NCI-H2196 treated with DMSO at 0.1 percent for 48 hours (cell line): ENCODE data around the gene CBX8.

Source experiments
- DNase-seq: peaks from one replicate; lab custom pipeline; 2025; ENCODE audit not compliant: unreplicated experiment; lab: John Stamatoyannopoulos, UW

CBX8 gene

DNA sequence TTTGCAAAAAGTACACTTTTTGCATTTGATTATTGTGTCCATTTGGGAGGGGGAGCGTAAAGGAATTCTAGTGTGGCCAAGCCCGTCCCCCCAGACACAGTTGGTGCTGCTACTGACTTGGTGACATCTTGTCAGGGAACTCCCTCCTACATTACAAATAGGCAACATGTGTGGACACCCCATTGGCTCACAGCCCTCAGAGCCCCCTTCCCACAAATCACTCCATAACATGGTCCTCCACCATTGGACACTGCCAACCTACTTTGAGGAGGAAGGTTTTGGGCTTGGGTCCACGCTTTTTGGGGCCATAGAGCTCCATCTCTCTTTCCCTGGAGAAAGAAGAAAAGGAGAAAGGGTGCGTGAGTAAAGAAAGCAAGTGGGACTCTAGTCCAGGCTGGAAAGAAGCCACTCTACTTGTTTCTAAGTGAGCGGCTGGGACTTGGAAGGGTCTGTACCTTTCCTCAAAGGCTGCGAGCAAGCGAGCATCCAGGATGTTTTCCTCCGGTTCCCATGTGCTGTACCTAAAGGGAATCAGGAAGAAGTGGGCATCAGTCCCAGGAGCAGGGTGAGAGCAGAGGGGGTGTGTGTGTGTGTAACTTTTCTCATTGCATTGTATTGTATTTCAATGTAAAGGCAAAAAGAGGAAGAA is 958 bp downstream of the CBX8 start:
- no peak for DNase-seq

- no peak for DNase-seq
These were observed 2.0 kb downstream of the CBX8 start for GRCh38 chr17:79794659-79795511.

DNA sequence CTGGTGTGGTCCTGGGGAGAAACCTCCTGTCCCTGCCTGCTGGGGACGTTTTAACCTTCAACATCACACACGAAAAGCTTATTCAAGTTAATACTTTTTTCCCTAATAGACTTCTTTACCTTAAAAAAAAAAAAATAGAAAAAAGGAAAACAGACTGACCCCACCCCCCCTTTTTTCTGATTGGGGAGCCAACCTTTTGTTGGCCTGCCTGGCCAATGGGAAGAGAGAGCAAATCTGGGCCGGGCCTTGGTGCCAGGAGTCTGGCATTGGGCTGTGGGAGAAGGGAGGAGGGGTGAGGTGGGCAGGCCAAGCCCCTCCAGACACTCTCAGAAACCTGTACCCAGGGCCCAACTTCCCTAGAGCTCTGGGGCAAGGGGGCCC is 3.0 kb downstream of the CBX8 start:
- no peak for DNase-seq

DNA sequence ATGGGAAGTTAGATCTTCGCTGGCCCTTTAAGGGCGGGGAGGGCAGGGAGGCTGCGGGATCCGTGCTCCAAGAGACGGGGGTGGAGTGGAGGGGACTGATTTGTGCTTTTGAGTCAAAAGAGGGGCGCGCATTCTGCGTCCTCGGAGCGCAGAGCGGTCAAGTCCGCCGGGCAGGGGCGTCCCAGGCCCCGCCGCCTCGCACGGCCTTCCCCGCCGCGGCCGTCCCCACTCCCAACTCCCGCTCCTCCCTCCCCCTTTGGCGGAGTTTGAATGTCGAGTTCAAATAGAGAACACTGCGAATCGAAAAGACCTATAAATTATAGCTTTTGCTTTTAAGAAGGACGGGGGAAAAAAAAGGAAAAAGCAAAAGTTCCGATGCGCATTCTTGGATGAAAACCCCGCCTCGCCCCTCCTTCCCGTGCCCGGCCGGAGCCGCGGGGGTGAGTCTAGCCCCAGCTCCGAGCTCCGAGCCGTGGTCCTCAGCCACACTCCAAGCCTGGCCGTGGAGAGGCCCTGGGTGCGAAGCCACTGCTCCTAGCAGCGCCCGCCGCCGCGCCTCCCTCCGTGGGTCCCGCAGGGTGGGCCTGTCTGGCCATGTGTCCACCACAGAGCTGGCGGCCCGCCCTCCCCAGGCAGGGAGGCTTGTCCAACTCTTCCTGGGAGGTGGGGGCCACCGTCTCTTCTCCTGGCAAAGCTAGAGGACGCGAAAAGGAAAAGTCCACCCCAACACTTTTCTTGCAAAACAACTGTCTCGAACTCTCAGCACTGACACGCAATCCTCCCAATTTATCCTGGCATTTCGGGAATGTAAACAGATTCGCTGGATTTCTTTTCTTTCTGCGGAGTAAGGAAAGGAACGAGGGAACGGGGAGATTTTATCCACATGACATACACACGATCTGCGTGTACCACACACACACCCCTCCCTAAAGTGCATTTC is 3.6 kb downstream of the CBX8 start:
- DNase-seq = no peak

DNA sequence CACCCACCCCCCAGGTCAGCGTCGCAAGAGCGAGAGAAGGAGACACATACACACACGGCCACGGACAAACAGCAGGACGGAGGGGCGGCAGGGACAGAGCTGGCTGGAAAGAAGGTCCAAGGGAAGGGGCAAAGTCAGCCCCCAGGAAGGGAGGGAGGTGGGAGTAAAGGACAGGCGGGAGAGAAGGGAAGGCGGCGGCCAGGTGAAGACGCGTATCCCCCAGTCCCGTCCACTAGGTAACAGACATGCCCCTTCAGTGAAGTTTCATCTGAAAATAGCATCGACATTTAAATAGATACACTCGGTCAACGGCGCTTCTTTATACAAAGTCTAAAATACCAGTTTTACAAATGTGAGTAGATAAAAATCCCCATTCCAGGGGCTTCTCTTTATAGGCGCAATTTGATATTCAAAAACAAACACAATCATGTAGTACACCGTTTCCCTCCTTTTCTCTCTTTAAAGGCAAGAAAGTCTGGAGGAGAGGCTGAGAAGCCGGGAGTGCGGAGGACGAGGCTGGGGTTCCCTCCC is 4.5 kb downstream of the CBX8 start:
- DNase-seq = no peak

GRCh38 chr17:79791735-79792161 is 5.1 kb downstream of the CBX8 start:
- DNase-seq = no peak

- DNase-seq = no peak
These were observed 5.8 kb downstream of the CBX8 start for GRCh38 chr17:79790805-79791734.

GRCh38 chr17:79789943-79790804 is 6.7 kb downstream of the CBX8 start:
- DNase-seq = no peak

- DNase-seq = no peak
These were observed 7.6 kb downstream of the CBX8 start for GRCh38 chr17:79788989-79789942.

- no peak for DNase-seq
These were observed 8.4 kb downstream of the CBX8 start for GRCh38 chr17:79788455-79788854.

GRCh38 chr17:79786930-79787643 is 9.8 kb downstream of the CBX8 start:
- DNase-seq = no peak

DNA sequence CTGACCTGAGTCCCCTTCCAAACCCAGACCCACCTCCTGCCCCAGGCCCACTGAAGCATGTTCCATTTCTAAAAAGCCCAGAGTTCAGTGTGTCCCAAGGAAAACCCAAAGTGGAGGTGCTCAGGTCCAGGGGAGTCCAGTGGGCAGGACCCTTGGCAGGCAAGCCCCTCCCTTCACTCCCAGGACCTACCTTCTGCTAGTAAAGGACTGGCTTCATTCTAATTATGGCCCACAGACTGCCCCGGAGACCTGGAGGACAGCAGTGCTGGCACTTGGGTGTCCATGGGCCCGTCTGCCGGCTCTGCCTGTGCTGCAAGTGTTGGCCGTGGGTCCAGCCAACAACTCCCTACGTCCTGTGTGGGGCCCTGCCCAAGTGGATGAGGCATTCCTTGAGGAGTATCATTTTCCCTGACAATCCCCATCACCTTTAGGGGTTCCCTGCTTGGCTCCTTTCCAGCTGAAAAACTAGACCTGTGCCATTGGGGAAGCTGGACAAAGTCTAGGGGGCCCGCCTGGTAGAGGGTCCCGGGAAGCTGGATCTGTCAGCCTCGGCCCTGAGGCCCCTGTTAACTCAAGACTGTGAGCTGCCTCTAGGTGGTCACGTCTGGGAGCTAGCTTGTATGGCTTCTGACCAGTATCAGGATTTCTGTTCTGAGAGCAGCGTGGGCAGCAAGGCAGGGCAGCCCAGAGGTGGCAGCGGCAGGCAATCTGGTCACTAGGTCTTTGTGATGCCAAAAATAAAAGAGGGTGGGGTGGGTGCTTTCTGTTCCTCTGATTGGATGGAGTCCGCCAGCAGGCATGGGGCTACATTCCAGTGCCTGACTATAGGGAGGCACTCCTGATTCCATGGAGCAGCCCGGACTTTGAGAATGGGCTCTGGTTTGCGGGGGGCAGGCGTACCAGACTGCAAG is 10.7 kb downstream of the CBX8 start:
- DNase-seq = no peak

DNA sequence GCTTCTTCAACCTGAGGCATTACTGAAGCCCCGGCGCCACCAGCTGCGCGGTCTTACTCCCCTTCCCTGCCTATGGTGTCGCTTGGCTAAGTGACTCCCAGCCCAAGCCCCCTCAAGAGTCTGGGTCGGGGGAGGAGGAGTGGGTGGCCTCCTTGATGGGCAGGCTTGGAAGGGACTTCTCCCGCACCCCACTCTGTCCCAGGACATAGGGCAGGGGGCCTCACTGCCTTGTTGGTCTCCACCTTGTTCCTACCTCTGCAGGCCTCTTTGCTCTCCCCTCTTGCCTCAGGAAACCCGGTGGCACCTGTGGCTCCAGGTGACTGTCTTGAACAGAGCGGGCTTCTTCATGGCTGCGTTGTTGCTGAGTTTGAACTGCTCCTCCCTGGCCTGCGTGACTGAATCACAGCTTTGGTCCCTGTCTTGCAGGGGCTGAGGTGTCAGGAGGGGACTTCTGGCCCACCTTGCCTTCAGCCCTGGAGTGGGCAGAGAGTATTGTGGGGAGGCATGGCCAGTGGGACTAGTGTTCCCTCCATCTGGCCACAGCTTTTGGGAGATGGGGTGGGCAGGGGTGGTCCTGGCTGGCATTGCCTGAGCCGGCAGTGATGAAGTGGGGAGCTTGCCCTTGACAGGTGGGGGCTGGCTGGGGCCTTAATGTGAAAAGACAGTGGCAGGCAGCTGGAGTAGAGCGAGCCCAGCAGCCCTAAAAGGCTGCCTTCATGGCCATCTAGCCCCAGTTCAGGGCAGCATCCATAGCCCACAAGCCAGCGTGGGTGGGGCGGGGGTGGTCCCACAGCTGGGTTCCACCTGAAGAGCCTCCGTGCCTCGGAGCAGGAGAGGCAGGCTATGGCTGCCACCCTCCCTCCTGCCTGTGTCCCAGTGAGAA is 11.6 kb downstream of the CBX8 start:
- DNase-seq = no peak

DNA sequence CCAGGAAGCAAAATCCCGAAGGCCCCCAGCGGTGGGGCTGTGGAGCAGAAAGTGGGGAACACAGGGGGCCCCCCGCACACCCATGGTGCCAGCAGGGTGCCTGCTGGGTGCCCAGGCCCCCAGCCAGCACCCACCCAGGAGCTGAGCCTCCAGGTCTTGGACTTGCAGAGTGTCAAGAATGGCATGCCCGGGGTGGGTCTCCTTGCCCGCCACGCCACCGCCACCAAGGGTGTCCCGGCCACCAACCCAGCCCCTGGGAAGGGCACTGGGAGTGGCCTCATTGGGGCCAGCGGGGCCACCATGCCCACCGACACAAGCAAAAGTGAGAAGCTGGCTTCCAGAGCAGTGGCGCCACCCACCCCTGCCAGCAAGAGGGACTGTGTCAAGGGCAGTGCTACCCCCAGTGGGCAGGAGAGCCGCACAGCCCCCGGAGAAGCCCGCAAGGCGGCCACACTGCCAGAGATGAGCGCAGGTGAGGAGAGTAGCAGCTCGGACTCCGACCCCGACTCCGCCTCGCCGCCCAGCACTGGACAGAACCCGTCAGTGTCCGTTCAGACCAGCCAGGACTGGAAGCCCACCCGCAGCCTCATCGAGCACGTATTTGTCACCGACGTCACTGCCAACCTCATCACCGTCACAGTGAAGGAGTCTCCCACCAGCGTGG is 12.4 kb downstream of the CBX8 start:
- no peak for DNase-seq

DNA sequence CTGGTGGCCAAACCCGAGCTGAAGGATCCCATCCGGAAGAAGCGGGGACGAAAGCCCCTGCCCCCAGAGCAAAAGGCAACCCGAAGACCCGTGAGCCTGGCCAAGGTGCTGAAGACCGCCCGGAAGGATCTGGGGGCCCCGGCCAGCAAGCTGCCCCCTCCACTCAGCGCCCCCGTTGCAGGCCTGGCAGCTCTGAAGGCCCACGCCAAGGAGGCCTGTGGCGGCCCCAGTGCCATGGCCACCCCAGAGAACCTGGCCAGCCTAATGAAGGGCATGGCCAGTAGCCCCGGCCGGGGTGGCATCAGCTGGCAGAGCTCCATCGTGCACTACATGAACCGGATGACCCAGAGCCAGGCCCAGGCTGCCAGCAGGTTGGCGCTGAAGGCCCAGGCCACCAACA is 13.0 kb downstream of the CBX8 start:
- no peak for DNase-seq
